OCI-LY7 (cell line): ENCODE data around the gene NFKB1. TPM values are rescaled to one million over a fixed set of nuclear protein-coding genes. Genes with fewer than 3 reads are reported as not detected.

Experiments
- BruUV-seq: library from RNA; stranded (reverse); fragments of 400-500 nt; replicated peaks from 2 replicates; lab custom pipeline; 2021; lab: Mats Ljungman, UMichigan
- CTCF ChIA-PET: fragments of 300-600 bp; sonication (Branson Sonifier 250); formaldehyde crosslinking; loops from one replicate; lab custom pipeline; 2022; ENCODE audit warnings: antibody characterized with exemption; ENCODE audit not compliant: unreplicated experiment; lab: Charles Lee
- POLR2A ChIA-PET: fragments of 300-600 bp; sonication (Branson Sonifier 250); formaldehyde crosslinking; loops from one replicate; lab custom pipeline; 2022; ENCODE audit warnings: antibody characterized with exemption; lab: Charles Lee
- DNase-seq: peaks from one replicate; pipeline ENCODE4 v3.0.0-alpha.2; 2015; ENCODE audit warnings: low spot score
- H2AFZ ChIP-seq: fragments of 200-600 bp; sonication (generic), shearing (Covaris generic); 2 replicates; pipeline ENCODE4 v1.6.1; 2014; ENCODE audit warnings: mild to moderate bottlenecking, antibody characterized with exemption, low read length, moderate library complexity
- H3K27ac ChIP-seq: fragments of 200-600 bp; sonication (generic); 2 replicates; pipeline ENCODE4 v1.5.1; 2014; ENCODE audit warnings: mixed run types, low read depth, mild to moderate bottlenecking, moderate library complexity, low read length, inconsistent platforms; ENCODE audit not compliant: poor library complexity, severe bottlenecking
- H3K36me3 ChIP-seq: fragments of 200-600 bp; sonication (generic); 2 replicates; pipeline ENCODE4 v1.6.1; 2014; ENCODE audit warnings: mild to moderate bottlenecking, antibody characterized with exemption, low read length, moderate library complexity, mixed read lengths; ENCODE audit not compliant: insufficient read depth
- H3K4me1 ChIP-seq: fragments of 200-600 bp; sonication (generic); 2 replicates; pipeline ENCODE4 v1.5.1; 2014; ENCODE audit warnings: mild to moderate bottlenecking, low read length; ENCODE audit not compliant: insufficient read depth, poor library complexity, severe bottlenecking
- H3K4me2 ChIP-seq: fragments of 200-600 bp; sonication (generic); 2 replicates; pipeline ENCODE4 v1.6.1; 2014; ENCODE audit warnings: mild to moderate bottlenecking, low read length
- H3K4me3 ChIP-seq: fragments of 200-600 bp; sonication (generic); 2 replicates; pipeline ENCODE4 v1.5.1; 2014; ENCODE audit warnings: mild to moderate bottlenecking, low read depth, low read length; ENCODE audit not compliant: poor library complexity, severe bottlenecking
- H3K79me2 ChIP-seq: fragments of 200-600 bp; sonication (generic); 2 replicates; pipeline ENCODE4 v1.6.1; 2016; ENCODE audit warnings: low read depth, mild to moderate bottlenecking, low read length, moderate library complexity, mixed read lengths; ENCODE audit not compliant: insufficient read depth
- H3K9me2 ChIP-seq: fragments of 200-600 bp; sonication (generic); 2 replicates; pipeline ENCODE4 v1.6.1; 2016; ENCODE audit warnings: mild to moderate bottlenecking, low read length, mixed read lengths; ENCODE audit not compliant: insufficient read depth
- H3K9me3 ChIP-seq: fragments of 200-600 bp; sonication (generic); 2 replicates; pipeline ENCODE4 v1.6.1; 2014; ENCODE audit warnings: mild to moderate bottlenecking, mixed run types, low read length, mixed read lengths
- H4K20me1 ChIP-seq: fragments of 200-600 bp; sonication (generic); 2 replicates; pipeline ENCODE4 v1.6.1; 2014; ENCODE audit warnings: mild to moderate bottlenecking, antibody characterized with exemption, low read length, moderate library complexity, mixed read lengths; ENCODE audit not compliant: insufficient read depth
- CTCF ChIP-seq: fragments of 200-600 bp; sonication (generic); conservative IDR thresholded peaks from 2 replicates; pipeline ENCODE4 v1.5.1; 2014; ENCODE audit warnings: mild to moderate bottlenecking, antibody characterized with exemption, low read length, moderate library complexity, mixed read lengths
- EZH2phosphoT487 ChIP-seq: fragments of 200-600 bp; sonication (generic); IDR thresholded peaks from 2 replicates; pipeline ENCODE4 v1.6.1; 2018; ENCODE audit warnings: low read depth, borderline replicate concordance, mild to moderate bottlenecking, mixed run types, antibody characterized with exemption, low read length, moderate library complexity, mixed read lengths
- intact Hi-C: fragments of 100-400 bp; cut with micrococcal nuclease; formaldehyde crosslinking; loops from one replicate; pipeline ENCODE4 v1.10.0; 2022; ENCODE audit not compliant: unreplicated experiment
- total RNA-seq, 2 experiments: library from RNA; depleted of rRNA in 1 of 2; stranded (reverse); fragments of >200 nt in 1 of 2; shearing (Covaris generic) in 1 of 2; gene quantifications; 2 replicates each; pipeline ENCODE4 v1.2.3, GENCODE V29; 2014 to 2022

The NFKB1 gene
- total RNA-seq, 2 experiments from 2014 or later = 23.1 to 47.8 TPM

DNA sequence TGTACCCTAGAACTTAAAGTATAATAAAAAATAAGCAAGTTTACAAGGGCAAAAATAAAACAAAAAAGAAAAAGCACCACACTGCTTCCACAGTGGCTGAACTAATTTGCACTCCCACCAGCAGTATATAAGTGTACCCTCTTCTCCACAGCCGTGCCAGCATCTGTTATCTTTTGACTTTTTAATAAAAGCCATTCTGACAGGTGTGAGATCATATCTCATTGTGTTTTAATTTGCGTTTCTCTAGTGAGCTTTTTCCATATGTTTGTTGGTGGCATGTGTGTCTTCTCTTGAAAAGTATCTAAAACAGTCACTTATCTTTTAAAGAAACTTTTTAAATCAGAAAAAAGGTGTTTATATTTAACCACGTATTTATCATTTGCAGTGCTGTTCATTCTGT is 71.3 kb downstream of the NFKB1 start:
- no peak for DNase-seq
- Histone ChIP-seq H3K9me2 (no peaks in the 10 kb centered on the region), H2AFZ (no peak overlapping the region), H3K36me3 (peaks cover 33% of the 10 kb centered on the region), H4K20me1 (no peaks in the 10 kb centered on the region), H3K9me3 (no peaks in the 10 kb centered on the region), H3K27ac (no peak overlapping the region), H3K4me3 (no peak overlapping the region), H3K79me2 (no peaks in the 10 kb centered on the region), H3K4me2 (no peak overlapping the region), H3K4me1 (peaks cover 7% of the 10 kb centered on the region)
- no peak for TF ChIP-seq EZH2phosphoT487
- TF ChIP-seq CTCF = no peak
- POLR2A ChIA-PET = no interaction called here
- intact Hi-C loops = no loop called here
- CTCF ChIA-PET = no interaction called here
- no TSS peak for BruUV-seq

GRCh38 chr4:102574317-102574716 is 73.2 kb downstream of the NFKB1 start:
- no peaks in the 10 kb centered on the region for H3K9me3 ChIP-seq
- no peaks in the 10 kb centered on the region for H4K20me1 ChIP-seq
- no TSS peak for BruUV-seq
- ChIA-PET CTCF (no interaction called here), POLR2A (interaction anchor here (0.7 to 1.8 kb wide), 7 partner anchors 10 to 881 kb away, joined by 3 to 5 read pairs (median 3); no protein-coding TSS in a partner anchor)
- intact Hi-C loops = no loop called here
- peaks cover 35% of the 10 kb centered on the region for H3K36me3 ChIP-seq
- no peak for DNase-seq
- no peak overlapping the region for H3K4me3 ChIP-seq
- H3K9me2 ChIP-seq = no peaks in the 10 kb centered on the region
- no peak overlapping the region for H3K27ac ChIP-seq
- H3K4me2 ChIP-seq = no peak overlapping the region
- peaks cover 7% of the 10 kb centered on the region for H3K4me1 ChIP-seq
- TF ChIP-seq CTCF (no peak), EZH2phosphoT487 (no peak)
- H2AFZ ChIP-seq = no peak overlapping the region
- no peaks in the 10 kb centered on the region for H3K79me2 ChIP-seq

GRCh38 chr4:102575369-102576129 is 74.4 kb downstream of the NFKB1 start:
- H4K20me1 ChIP-seq = no peaks in the 10 kb centered on the region
- H3K4me1 ChIP-seq = peaks cover 7% of the 10 kb centered on the region
- TF ChIP-seq EZH2phosphoT487 (no peak), CTCF (no peak)
- POLR2A ChIA-PET = interaction anchor here (0.5 to 0.6 kb wide), 2 partner anchors 26 to 104 kb away, joined by 3 to 4 read pairs; no protein-coding TSS in a partner anchor
- CTCF ChIA-PET = no interaction called here
- H3K4me3 ChIP-seq = no peak overlapping the region
- no peak overlapping the region for H3K4me2 ChIP-seq
- BruUV-seq = no TSS peak
- intact Hi-C loops = no loop called here
- H3K79me2 ChIP-seq = no peaks in the 10 kb centered on the region
- no peak overlapping the region for H2AFZ ChIP-seq
- H3K9me3 ChIP-seq = no peaks in the 10 kb centered on the region
- no peak overlapping the region for H3K27ac ChIP-seq
- H3K36me3 ChIP-seq = peaks cover 34% of the 10 kb centered on the region
- no peaks in the 10 kb centered on the region for H3K9me2 ChIP-seq
- DNase-seq = no peak
